Activated gamma-delta T cell treated with anti-CD3 and anti-CD28 coated beads, Interleukin-2, amount 50 U/mL, for 16 hours (primary cell): Measurements from ENCODE around the gene ACOT12.

Source experiments
- DNase-seq: peaks from one replicate; pipeline ENCODE4 v3.0.0-alpha.2; 2020; ENCODE audit warnings: low read depth

ACOT12 gene

GRCh38 chr5:81400375-81400774, 6.4 kb upstream of the ACOT12 start:
- no peak for DNase-seq

GRCh38 chr5:81398741-81399140, 4.8 kb upstream of the ACOT12 start:
- no peak for DNase-seq

DNA sequence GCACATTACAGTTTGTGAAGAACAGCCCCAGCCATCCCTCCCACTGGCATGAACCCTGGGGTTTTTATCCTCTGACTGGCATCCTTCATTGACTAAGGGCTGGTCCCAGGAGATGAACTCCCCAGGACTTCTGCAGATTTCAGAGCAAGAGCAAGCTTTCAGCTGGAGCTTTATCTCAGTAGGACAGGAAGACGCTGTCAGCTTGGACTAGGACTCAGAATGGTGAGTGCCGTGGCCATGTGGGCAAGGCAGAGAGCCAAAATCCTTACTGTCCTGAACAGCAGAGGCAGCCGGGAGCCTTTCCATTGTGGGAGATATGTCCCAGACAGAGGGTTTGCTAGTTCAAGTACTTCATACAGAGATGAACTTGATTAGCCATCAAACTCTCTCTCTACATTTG, 3.2 kb upstream of the ACOT12 start:
- no peak for DNase-seq

DNA sequence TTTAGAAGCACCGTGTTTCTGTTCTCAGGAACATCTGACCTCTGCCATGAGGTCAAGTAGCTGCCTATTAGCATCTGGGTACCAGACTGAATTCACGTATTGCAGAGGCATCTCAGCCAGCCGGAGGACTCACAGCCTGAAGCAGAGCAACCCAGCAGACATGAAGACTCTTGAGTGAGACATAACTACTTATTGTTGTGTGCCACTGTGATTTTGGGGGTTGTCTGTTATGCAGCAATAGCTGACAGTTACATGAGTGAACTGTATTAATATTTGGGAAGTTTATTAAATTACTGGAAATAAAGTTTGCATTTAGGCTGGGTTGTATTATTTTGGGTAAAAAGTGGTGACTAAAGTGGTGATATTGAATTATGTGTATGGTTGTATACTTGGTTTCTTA, 1.3 kb upstream of the ACOT12 start:
- DNase-seq, result no peak

DNA sequence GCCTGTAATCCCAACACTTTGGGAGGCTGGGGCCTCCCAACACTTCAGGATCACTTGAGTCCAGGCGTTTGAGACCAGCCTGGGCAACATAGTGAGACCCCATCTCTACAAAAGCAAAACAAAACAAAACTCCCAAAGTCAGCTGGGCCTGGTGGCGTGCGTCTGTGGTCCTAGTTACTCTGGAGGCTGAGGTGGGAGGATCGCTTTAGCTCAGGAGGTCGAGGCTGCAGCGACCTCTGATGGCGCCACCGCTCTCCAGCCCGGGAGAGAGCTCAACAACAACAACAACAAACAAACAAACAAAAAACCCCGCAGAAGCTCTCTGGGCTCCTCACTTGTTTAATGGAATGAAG, 528 bp downstream of the ACOT12 start:
- DNase-seq, result no peak

GRCh38 chr5:81389025-81389424, 4.9 kb downstream of the ACOT12 start:
- DNase-seq, result no peak

- no peak for DNase-seq
Observed at GRCh38 chr5:81388169-81388568, 5.8 kb downstream of the ACOT12 start.

DNA sequence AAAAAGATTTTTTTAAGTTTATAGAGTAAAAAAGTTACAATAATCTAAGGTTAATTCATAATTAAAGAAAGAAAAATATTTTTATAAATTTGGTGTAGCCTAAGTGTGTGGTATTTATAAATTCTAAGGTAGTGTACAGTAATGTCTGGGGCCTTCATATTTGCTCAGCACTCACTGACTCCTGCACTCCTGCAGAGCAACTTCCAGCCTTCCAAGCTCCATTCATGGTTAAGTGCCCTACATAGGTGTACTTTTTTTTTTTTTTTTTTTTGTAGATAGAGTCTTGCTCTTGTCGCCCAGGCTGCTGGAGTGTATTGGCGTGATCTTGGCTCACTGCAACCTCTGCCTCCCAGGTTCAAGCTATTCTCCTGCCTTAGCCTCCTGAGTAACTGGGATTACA, 10.1 kb downstream of the ACOT12 start:
- DNase-seq, result no peak

DNA sequence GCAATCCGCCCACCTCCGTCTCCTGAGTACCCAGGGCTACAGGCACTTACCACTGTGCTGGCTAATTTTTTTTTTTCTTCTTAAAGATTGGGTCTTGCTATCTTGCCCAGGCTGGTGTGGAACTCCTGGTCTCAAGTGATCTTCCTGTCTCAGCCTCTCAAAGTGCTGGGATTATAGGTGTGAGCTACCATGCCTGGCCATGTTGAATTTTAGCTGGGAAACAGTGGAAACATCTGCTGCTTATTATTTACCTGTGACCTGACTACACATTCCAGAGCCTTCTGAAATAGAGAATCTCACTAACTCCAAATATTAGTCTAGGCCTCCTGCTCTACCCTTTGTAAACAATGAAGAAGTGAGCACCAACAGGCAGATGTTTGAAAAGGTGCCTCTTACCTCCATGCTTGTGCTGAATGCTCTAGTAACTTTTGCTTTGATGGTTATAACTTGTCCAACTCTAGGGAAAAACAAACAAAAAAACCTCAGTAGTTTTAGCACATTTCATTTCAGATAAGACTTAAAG, 22.5 kb downstream of the ACOT12 start:
- DNase-seq, result no peak

GRCh38 chr5:81370912-81371311, 23.0 kb downstream of the ACOT12 start:
- no peak for DNase-seq

DNA sequence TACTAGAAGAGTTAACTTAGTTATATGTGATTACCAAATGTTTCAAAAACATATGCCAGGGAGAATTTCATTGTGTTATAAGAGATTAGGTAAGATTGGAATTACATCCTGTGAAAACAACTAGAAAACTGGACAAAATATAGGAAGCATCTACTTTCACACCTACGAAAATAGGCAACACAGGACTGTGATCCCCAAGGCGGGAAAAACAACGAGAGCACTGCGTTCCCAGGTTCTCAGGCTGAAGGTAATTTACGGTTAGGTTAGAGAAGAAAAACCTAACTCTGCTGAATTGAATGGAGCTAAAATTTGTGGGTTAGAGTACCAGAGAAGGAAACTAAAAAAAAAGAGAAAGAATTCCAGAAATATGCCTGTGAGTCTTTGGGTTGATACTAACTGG, 28.4 kb downstream of the ACOT12 start:
- no peak for DNase-seq

GRCh38 chr5:81363093-81363871, 30.7 kb downstream of the ACOT12 start:
- no peak for DNase-seq

GRCh38 chr5:81361600-81361999, 32.3 kb downstream of the ACOT12 start:
- no peak for DNase-seq

- DNase-seq, result no peak
Observed at GRCh38 chr5:81360640-81361039, 33.3 kb downstream of the ACOT12 start.

DNA sequence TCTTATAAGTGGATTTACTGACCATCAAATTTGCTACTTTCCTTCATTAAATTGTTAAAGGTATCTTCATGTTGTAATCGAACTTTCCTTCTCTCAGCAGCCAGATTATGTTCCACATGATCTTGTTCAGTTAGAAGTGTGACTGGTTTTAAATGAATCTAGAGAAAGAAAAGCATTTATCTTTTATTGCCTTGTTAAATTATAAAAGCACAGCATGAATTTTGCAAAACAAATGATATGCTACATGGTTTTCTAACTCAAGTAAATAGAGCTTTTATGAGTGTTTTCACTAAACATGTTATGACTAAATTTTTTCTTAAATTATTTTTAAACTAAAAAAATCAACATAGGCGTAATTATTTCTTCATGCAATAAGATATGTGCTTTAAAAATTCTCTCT, 34.1 kb downstream of the ACOT12 start:
- no peak for DNase-seq

DNA sequence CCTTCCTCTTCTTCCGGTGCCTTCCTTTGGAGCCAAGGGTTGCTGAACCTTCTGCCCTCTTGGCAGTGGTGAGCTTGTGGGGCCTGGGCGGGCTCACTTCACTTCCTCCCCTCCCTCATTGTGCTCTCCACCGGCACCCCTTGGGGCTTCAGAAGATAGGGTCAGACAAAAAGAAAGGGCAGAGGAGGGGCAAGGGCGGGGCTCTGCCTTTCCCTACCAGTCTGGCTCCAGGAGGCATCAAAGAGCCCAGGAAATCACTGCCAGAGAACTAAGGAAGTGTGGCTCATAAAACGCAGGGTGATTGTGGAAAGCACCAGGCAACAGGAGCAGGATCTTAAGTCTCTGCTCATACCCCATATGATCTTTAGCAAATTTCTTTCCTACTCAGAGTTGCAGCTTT, 34.8 kb downstream of the ACOT12 start:
- no peak for DNase-seq

GRCh38 chr5:81355291-81356251, 38.4 kb downstream of the ACOT12 start:
- DNase-seq, result no peak

DNA sequence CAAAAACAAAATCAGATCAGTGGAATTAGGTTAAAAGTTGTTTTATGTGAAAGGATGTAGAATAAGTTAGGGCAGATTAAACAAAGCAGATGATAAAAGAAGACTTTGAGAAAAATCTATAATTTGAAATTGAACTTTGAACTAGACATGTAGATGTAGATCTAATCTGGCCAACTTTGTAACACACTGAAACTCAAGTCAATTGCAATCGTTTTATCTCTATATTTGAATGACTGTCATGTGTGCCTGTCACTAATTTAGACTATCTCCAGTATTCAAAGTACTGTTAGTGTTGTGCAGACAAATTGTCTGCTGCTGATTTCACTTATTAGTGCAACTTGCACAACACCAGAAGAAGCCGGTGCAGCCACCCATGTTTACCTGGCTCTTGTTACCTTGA, 39.8 kb downstream of the ACOT12 start:
- no peak for DNase-seq

GRCh38 chr5:81353189-81353588, 40.7 kb downstream of the ACOT12 start:
- no peak for DNase-seq

- no peak for DNase-seq
Observed at GRCh38 chr5:81350507-81350906, 43.4 kb downstream of the ACOT12 start.

DNA sequence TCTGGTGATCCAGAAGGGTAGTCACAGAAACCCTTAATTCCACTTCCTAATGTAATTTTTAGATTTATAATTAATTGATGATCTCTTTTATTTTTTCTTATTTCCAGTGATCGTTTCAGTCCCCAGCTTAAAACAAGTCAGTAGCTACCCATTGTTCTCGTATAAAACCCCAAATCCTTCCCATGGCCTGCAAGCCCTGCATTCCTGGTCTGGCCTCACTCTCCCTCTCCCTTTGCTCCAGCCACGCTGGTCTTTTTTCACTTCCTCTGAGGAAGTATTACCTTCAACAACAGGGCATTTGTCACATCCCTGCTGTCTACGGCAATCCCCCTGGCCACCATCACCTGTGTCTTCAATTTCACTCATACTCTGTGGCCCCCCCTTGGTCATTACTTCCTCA, 44.8 kb downstream of the ACOT12 start:
- DNase-seq, result no peak

DNA sequence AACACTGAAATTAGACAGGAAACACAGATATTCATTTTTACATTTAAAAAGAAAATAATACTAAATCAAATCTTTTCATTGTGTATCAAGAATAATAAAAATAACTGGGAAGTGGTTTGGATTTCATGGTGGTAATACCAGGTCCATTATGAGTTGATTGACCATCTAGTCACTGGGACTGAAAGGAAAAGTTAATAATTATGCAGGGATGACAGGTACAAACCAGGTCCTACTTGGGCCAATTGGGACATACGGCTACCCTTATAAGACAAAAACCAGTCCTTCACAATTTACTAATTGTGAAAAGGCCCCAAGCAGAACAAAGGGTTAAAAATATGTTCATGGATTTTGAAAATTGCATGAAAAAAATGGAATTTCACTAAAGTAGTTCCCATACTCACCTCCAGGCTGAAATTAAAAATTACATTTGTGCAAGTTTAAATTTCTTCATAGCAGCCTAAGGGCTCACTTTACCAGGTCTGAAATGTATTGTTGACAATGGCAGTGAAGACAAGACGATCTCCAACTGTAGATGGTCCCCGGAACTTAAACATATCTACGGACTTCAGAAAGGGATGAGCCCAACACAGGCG, 48.4 kb downstream of the ACOT12 start:
- DNase-seq, result no peak

DNA sequence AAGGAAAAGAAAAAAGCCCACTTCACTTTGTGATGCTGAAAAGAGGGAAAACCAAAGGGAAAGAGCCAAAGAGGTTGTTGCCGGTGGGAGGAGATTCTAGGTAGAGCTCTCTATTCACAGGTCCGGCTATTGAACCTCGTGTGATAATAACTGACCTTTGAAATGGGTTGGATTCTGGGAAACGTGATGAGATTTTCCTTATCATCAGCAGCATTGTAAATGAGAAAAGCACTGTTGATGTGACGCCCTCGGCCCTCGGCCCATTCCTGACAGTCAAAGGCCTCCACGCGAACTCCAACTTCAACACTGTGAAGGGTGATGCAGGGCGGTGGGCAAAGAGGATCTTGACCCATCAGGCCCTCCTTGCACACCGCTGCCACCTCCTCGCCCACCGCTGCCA, 49.2 kb downstream of the ACOT12 start:
- DNase-seq, result no peak
